DOHH2 (cell line): ENCODE data around the gene SLC5A10.

Source experiments
- CTCF ChIP-seq: fragments of 200-600 bp; sonication (generic); IDR thresholded peaks from one replicate; pipeline ENCODE4 v1.5.1; 2014; ENCODE audit warnings: antibody characterized with exemption, mild to moderate bottlenecking, low read depth, low read length; ENCODE audit not compliant: poor library complexity, severe bottlenecking
- EZH2phosphoT487 ChIP-seq: fragments of 200-600 bp; sonication (generic); IDR thresholded peaks from 2 replicates; pipeline ENCODE4 v1.6.1; 2017; ENCODE audit warnings: borderline replicate concordance, mild to moderate bottlenecking, antibody characterized with exemption, low read length, moderate library complexity, mixed read lengths

- TF ChIP-seq CTCF: no peak
- no peak for TF ChIP-seq EZH2phosphoT487
Measured at GRCh38 chr17:18978050-18978449, 26.1 kb downstream of the SLC5A10 start.
